T-helper 17 cell (primary cell): Measurements from ENCODE around the gene MDP1. TPM values are rescaled to one million over a fixed set of nuclear protein-coding genes. Genes with fewer than 3 reads are reported as not detected.

Experiments used
- ATAC-seq: fragments of 150-1000 bp; cut with Tn5 transposase; 2 replicates; pipeline ENCODE4 v1.10.0; 2021; ENCODE audit warnings: mild to moderate bottlenecking, moderate library complexity
- DNase-seq, 3 donors: peaks; one replicate each; pipeline versions ENCODE4 v3.0.0 to v3.0.0-alpha.2; 2020 to 2021
- H3K9me3 ChIP-seq: one replicate; pipeline ENCODE4 v1.7.0; 2013; ENCODE audit warnings: low read length, mild to moderate bottlenecking; ENCODE audit not compliant: control insufficient read depth, poor library complexity, severe bottlenecking
- H3K27ac Mint-ChIP-seq: one replicate; pipeline ENCODE4 v1.8.0; 2022; ENCODE audit warnings: mild to moderate bottlenecking, moderate library complexity, mixed read lengths
- H3K27me3 Mint-ChIP-seq: one replicate; pipeline ENCODE4 v1.8.0; 2022; ENCODE audit warnings: mixed read lengths
- H3K36me3 Mint-ChIP-seq: one replicate; pipeline ENCODE4 v1.8.0; 2022; ENCODE audit warnings: low read depth, mixed read lengths
- H3K4me1 Mint-ChIP-seq: one replicate; pipeline ENCODE4 v1.8.0; 2022; ENCODE audit warnings: mild to moderate bottlenecking, mixed read lengths
- H3K4me3 Mint-ChIP-seq: one replicate; pipeline ENCODE4 v1.8.0; 2022; ENCODE audit warnings: mild to moderate bottlenecking, moderate library complexity, mixed read lengths
- total RNA-seq, 4 donors: library from RNA in 2 of 4; stranded (reverse) in 2 of 4; gene quantifications; one replicate each; pipeline ENCODE4 v1.2.3 and lab custom pipeline; 2022 to 2026

The MDP1 gene
- total RNA-seq (1 to 10 TPM; 4.0 to 5.9 TPM), total RNA-seq (lab: John Stamatoyannopoulos, UW) (0 reads per million in 2 donors)

DNA sequence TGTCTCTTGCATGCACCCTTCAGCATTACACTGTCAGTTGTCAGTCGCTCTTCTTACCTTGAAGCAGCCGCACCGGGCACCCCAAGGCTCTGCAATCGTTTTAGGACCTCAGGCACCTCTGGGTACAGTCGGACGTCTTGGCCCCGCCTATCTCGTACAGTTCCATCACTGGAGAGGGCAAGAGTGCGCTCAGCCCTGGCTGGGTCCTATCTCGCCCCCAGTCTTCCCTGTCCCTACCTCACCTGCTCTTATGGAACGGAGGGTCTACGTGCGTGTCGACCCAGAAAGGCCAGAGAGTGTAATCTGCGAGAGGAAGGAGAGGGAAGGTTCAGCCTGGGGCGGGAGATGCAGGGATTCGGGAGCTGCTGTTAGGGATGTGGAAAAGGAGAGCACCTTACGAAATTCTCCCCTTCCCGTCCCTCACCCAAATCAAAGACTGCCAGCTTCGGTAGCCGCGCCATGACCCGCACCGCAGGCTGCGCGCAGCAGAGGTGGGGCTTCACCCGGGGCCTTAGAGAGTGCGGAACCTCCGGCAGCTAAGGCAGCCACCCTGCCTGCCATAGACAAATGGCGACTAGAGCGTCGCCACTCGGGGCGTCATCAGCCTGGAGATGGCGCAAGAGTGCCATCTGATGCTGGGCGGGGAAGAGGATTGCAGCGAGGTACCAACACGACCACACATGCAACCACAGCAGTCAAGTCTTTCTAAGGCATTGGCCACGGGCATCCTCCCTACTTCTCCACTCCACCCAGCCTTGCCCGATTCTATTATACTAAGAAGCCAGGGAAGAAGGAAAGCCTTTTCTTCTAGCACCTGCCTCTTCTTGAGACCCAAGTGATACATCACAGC is at the start of gene MDP1:
TSS of gene MDP1 (minus strand) at position 572 of the 850 bp plus-strand sequence. CDS start at position 461, 111 bp downstream.
- Mint-ChIP-seq H3K36me3 (peaks cover 7% of the 10 kb centered on the region), H3K27ac (peak within 1 kb of the TSS; percentile 97), H3K27me3 (no peaks in the 10 kb centered on the region), H3K4me3 (peak within 1 kb of the TSS; percentile 92), H3K4me1 (peaks cover 34% of the 10 kb centered on the region)
- ATAC-seq: peak; percentile 78
- DNase-seq: peak; percentile 72 to 83 (median 79)
- H3K9me3 ChIP-seq: no peaks in the 10 kb centered on the region

DNA sequence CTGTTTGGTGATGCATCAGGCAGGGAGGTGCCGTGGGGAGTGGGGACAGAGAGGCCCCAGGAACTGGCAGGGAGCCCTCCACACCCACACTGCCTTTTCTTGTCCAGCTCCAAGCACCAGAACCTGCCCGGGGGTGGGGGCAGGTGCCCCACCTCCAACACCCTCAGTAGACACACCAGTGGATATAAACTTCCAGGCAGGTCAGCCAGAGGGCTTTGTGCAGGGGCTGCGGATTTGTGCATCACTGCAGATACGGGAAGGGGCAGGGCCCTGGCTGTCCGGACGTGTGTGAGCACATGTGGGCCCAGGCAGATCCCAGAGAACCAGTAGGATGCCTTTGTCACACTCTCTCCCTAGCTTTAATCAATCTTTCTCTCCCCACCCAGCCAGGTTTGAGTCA is 48.4 kb upstream of the MDP1 start:
- no peaks in the 10 kb centered on the region for H3K9me3 ChIP-seq
- Mint-ChIP-seq H3K36me3 (peaks cover 15% of the 10 kb centered on the region), H3K4me1 (peaks cover 11% of the 10 kb centered on the region), H3K27ac (no peak overlapping the region), H3K4me3 (no peak overlapping the region), H3K27me3 (no peaks in the 10 kb centered on the region)
- ATAC-seq: no peak
- DNase-seq: no peak

DNA sequence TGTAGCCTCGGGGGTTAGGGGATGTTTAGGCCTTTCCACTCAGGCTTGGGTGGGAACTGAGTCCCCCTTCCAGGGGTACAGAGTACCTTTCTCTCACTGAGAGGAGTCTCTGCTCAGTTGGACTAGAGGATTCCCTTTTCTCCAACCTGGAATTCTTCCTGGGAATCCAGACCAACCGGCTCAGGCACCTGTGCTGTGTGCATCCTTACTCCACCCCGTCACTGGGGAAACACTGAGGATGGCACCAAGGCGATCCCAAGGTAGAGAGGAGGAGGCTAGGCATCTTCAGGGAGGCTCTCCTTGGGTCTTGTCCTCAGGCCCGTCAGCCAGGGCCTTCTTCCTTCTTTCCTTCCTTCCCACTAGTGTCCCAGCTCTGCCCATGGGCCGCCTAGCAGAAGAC is 48.0 kb upstream of the MDP1 start:
- Mint-ChIP-seq H3K4me1 (peaks cover 11% of the 10 kb centered on the region), H3K27me3 (no peaks in the 10 kb centered on the region), H3K4me3 (no peak overlapping the region), H3K36me3 (peaks cover 15% of the 10 kb centered on the region), H3K27ac (no peak overlapping the region)
- H3K9me3 ChIP-seq: no peaks in the 10 kb centered on the region
- no peak for DNase-seq
- no peak for ATAC-seq

DNA sequence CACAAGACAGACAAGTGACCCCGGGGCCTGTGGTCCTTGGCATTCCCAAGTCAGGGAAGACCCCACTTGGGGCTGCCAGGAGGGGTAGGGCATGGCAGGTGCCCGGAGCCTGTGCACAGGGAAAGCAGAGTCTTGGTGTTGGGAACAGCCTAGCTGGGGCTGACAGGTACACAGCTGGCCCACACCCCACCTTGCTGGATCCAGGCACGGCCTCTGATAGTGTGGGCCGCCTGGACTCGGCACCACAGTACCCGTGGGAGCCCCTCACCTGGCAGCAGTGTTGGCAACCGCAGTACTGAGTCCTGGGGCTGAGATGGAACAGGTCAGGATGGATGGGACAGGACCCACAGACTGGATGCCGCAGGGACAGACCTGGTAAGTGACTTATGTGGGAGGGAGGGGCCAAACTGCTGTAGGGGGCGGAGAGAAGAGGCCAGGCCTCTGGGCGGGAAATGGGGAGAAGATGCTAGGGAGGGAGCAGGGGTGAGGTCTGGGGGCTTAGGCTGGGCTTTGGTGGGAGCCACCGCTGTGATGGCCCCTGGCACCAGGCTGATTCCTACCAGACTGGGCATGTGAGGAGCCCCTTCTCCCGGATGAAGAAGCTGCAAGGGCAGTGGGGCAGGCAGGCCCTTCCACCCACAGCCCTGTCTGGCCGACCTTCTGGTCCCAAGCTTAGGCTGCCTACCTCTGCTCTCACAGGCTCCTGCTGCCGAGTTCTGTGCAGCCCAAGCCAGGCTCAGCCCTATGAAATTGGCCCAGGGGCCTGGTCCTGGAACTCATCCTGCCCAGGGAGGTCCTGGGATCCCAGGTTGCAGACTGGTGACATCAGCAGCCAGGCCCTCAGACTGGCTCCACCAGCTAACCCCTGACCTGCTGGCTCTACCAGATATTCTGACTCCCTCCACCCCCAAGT is 47.2 kb upstream of the MDP1 start, which contains the start of gene TGM1:
TSS of gene TGM1 (minus strand) at position 357 of the 913 bp plus-strand sequence. CDS start 825 bp downstream, outside the sequence.
- Mint-ChIP-seq H3K27me3 (no peaks in the 10 kb centered on the region), H3K4me1 (peaks cover 11% of the 10 kb centered on the region), H3K4me3 (no peak within 1 kb of the TSS), H3K27ac (no peak within 1 kb of the TSS), H3K36me3 (peaks cover 15% of the 10 kb centered on the region)
- ATAC-seq (no peak), DNase-seq (no peak)
- no peaks in the 10 kb centered on the region for H3K9me3 ChIP-seq

DNA sequence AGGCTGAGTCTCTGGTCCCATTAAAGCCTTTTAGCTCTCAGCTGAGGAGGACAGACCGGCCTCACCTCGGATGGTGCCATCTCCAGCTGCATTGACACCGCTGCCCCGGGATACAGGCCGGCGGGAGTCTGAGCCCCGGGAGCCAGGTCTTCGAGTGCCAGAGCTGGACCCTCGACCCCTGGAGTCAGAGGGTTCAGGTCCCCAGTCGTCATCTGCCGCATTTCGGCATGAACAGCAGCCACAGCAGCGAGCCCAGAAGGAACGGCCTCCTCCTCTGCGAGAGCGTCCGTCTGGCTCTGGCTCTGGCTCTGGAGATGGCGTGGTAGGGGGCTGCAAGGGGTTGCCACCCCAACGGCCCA is 46.1 kb upstream of the MDP1 start:
- no peak overlapping the region for H3K27ac Mint-ChIP-seq
- H3K27me3 Mint-ChIP-seq: no peaks in the 10 kb centered on the region
- DNase-seq (no peak), ATAC-seq (no peak)
- peaks cover 7% of the 10 kb centered on the region for H3K4me1 Mint-ChIP-seq
- no peaks in the 10 kb centered on the region for H3K9me3 ChIP-seq
- H3K4me3 Mint-ChIP-seq: no peak overlapping the region
- peaks cover 10% of the 10 kb centered on the region for H3K36me3 Mint-ChIP-seq

DNA sequence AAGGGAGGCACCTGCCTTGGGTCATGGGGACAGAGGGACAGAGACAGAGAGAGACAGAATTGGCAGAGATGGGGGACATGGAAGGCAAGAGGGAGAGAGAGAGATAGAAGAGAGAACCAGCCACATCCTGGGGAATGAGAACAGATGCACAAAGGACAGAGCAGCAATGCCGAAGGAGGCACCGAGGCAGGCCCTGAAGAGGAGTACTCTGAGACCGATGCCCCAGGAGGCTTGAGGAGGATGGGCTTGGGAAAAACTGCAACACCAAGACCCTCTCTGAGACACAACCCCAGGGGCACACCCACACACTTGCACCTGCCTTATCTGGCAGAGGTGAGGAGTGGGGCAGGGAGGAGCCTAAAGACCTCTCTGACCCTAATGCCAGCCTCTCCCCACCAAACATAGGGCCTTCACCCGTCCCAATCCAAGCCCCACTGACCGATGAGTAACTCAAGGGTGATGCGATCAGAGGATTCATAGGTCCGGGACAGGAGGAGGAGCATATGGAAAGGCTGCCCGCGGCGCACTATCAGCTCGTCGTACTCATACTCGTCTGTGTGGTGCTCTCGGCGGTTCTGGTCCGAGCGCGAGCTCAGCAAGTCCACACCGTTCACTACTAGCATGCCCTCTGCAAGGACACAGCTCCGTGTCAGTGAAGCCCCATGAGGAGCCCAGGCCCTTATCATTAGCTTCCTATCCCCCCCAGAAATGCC is 45.5 kb upstream of the MDP1 start:
- Mint-ChIP-seq H3K4me1 (peaks cover 4% of the 10 kb centered on the region), H3K4me3 (no peak overlapping the region), H3K36me3 (peaks cover 6% of the 10 kb centered on the region), H3K27me3 (no peaks in the 10 kb centered on the region), H3K27ac (no peak overlapping the region)
- no peaks in the 10 kb centered on the region for H3K9me3 ChIP-seq
- ATAC-seq (no peak), DNase-seq (no peak)

DNA sequence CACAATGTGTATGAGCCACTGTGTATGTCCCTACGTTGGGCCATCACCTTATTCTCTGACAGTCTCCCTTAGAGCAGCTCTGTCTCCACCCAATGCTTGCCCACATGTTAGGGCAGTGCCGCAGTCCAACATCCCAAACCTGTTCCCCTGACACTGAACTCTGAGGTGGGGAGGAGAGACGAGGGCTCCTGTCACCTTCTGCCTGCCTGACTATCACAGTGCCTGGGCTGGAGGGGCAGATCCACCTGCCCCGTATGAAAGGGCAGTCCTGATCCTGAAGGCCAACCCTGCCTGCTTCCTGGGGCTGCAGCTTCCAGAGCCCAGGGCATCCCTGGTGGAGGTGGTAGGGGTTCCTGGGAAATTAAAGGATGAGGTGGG is 44.9 kb upstream of the MDP1 start:
- no peak overlapping the region for H3K4me3 Mint-ChIP-seq

DNA sequence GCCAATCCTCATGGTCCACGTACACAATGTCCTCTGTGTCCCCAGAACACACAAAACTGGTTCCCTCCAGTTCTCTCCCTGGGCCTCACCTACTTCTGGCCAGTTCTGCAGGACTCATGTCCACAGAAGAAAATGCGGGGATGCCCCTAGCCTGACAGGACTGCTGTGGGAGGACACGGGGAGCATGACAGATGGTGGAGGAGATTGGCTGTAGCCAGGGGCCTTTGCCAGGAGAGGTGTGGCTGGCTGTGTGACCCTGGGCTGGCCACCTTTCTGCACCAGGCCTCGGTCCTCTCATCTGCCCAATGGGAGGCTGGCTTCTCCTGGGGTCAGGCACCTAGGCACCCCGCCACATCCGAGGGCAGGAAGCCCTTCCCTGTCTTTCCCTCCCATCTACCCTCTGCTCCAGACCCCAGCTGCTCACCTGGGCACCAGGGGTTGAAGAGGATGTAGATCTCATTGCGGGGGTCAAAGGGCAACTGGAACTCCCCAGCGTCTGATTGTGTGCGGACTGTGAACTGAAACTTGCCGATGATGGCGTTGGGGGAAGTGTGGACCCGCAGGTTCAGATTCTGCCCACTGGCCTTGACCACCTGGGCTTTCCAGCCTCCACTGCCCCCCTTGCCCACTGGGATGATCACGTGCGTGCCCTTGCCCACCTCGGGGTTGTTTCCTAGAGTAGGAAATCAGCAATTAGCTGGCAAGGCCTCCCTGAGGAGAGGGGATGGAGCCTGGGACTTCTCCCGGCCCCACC is 44.3 kb upstream of the MDP1 start:
- H3K36me3 Mint-ChIP-seq: peaks cover 6% of the 10 kb centered on the region

More for the DNA sequence above, 44.9 kb upstream of the MDP1 start:
- H3K9me3 ChIP-seq: no peaks in the 10 kb centered on the region
- ATAC-seq (no peak), DNase-seq (no peak)
- Mint-ChIP-seq H3K36me3 (peaks cover 6% of the 10 kb centered on the region), H3K27me3 (no peaks in the 10 kb centered on the region), H3K4me1 (peaks cover 2% of the 10 kb centered on the region), H3K27ac (no peak overlapping the region)

DNA sequence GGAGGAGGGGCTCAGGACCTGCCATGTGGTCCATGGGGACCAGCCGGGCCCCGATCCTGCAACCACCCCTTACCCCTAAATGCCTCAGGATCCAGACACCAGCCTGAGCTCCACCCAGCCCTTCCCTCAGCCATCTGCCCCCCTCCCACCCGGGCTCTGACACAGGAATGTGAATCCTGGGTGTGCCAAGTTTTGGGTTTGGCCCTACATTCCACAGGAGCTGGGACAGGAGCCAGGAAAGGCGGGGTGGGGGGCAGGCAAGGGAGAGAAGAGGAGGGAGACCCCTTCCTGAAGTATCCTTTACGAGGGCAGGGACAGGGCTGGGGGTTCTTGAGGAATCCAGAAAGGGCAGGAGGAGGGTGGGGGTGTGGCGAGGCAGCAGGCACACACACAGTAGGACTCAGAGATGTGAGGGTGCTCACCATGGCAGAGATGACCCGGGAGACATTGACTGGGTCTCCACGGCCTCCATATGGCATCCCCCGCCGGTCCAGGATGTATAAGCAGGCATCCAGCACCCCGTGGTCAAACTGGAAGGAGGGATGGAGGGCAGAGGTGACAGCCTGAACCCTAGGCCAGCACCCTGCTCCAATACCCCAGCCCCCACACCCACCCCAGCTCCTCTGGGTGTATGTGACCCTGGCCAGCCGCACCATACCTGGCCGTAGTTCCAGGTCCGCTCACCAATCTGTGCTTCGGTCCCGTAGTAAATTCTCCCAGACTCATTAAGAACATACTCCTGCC is 43.6 kb upstream of the MDP1 start:
- Mint-ChIP-seq H3K4me1 (peaks cover 2% of the 10 kb centered on the region), H3K27ac (no peak overlapping the region), H3K4me3 (no peak overlapping the region), H3K36me3 (peaks cover 6% of the 10 kb centered on the region), H3K27me3 (no peaks in the 10 kb centered on the region)
- ATAC-seq: no peak
- H3K9me3 ChIP-seq: no peaks in the 10 kb centered on the region
- no peak for DNase-seq

More for the DNA sequence above, 44.3 kb upstream of the MDP1 start:
- peaks cover 2% of the 10 kb centered on the region for H3K4me1 Mint-ChIP-seq
- no peak for DNase-seq
- no peaks in the 10 kb centered on the region for H3K27me3 Mint-ChIP-seq
- no peak overlapping the region for H3K4me3 Mint-ChIP-seq
- H3K27ac Mint-ChIP-seq: no peak overlapping the region
- no peak for ATAC-seq
- no peaks in the 10 kb centered on the region for H3K9me3 ChIP-seq

DNA sequence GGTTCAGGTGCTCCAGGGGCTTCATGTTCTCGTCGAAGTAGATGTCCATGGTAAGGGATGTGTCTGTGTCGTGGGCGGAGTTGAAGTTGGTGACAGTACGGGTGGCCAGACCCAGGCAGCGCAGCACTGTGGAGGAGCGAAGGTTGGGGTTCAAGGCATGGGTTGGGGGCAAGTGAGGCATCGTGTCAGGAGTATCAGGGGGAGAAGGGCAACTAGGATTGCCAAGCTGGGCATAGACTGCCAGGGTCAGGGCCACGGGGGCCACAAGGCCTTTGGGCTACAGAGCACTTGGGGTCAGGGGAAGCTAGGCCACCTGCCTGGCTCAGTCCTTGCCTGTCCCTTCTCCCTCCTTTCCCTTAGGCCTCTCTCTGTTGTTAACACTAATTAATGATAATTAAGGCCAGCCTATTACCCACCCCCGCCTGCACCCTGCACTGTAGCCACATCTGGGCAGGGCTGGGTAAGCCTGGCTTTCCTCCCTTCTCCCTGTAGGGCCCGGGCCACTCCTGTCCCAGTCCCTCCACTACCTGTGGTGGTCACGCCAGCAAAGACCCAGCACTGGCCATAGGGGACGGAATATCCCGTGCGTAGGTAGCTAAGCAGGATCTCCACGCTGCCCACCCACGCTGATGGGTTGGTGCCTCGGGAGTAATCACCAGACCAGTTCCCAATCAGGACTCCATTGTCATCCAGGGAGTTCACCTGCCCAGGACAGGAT is 42.8 kb upstream of the MDP1 start:
- no peak for ATAC-seq
- peaks cover 2% of the 10 kb centered on the region for H3K4me1 Mint-ChIP-seq
- peaks cover 6% of the 10 kb centered on the region for H3K36me3 Mint-ChIP-seq
- no peaks in the 10 kb centered on the region for H3K27me3 Mint-ChIP-seq
- no peaks in the 10 kb centered on the region for H3K9me3 ChIP-seq
- DNase-seq: no peak
- H3K27ac Mint-ChIP-seq: no peak overlapping the region
- no peak overlapping the region for H3K4me3 Mint-ChIP-seq

DNA sequence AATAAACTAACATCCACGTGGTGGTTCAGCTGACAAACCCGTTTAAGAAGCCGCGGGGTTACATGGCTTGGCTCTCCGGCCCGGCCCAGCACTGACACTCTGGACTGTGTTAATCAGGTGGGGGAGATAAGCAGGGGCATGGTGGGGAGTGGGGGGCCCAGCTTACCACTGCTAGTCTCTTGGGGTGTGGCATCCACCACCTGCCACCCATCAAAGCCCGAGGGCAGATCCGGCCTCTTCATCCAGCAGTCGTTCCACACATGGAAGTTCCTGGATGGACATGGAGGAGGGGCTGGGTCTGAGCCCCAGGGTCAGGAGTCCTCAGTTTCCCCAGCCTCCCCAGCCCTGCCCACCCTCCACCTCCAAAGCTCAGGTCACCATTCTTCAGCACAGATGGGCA is 42.3 kb upstream of the MDP1 start:
- Mint-ChIP-seq H3K4me3 (no peak overlapping the region), H3K27ac (no peak overlapping the region), H3K36me3 (peaks cover 6% of the 10 kb centered on the region), H3K27me3 (no peaks in the 10 kb centered on the region), H3K4me1 (peaks cover 2% of the 10 kb centered on the region)
- no peak for DNase-seq
- no peaks in the 10 kb centered on the region for H3K9me3 ChIP-seq
- ATAC-seq: no peak
